Activated naive CD8-positive, alpha-beta T cell (primary cell): ENCODE data around the gene ZNF165.

Experiments used
- H3K27ac Mint-ChIP-seq: one replicate; pipeline ENCODE4 v1.8.0; 2021; ENCODE audit warnings: mixed read lengths
- H3K27me3 Mint-ChIP-seq: one replicate; pipeline ENCODE4 v1.8.0; 2021; ENCODE audit warnings: mixed read lengths
- H3K36me3 Mint-ChIP-seq: one replicate; pipeline ENCODE4 v1.8.0; 2021; ENCODE audit warnings: mixed read lengths
- H3K4me1 Mint-ChIP-seq: one replicate; pipeline ENCODE4 v1.8.0; 2021; ENCODE audit warnings: low read depth, mixed read lengths
- H3K4me3 Mint-ChIP-seq: one replicate; pipeline ENCODE4 v1.8.0; 2021; ENCODE audit warnings: mild to moderate bottlenecking, mixed read lengths
- H3K9me3 Mint-ChIP-seq: one replicate; pipeline ENCODE4 v1.8.0; 2021; ENCODE audit warnings: low read depth, mixed read lengths

The ZNF165 gene

DNA sequence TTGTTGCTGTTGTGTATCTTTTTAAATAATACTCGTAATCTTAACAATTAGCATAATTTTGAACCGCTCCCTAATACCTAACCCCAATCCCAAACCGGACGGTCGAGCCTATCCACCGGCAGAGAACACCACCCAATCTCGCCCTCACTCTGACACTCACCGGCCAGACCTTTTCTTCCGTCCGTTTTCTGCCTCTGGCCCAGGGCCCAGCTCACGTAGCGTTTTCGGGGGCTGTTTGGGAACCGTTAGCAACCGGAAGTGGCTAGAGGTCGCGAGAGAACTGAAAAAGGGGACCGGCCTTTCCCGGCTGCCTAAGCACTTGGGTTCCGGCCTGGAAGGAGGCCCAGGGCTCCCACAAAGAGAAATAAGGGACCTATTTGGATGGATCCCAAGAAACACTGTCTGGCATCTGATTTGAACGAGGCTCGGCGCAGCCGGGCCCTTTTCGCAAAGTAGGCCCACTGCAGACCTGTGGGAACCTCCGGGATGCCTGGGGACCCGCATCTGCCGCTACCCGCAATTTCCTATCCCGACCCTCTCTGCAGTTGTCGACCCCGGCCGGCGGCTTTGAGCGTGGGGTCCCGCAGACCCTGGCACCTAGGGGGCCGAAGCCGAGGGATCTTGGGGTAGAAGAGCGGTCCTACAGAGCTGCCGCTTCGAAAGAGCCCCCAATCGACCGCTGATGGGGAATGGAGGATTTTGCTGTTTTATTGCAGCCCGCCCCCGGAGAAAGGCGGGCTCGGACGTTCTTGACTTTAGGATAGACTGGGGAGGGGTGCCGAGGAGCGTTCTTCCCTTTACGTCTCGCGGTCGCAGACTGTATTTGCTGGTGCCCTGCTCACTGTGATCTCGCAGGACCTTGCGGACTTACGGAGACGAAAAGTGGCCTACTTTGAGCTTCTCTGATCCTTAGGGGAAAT, 56.5 kb downstream of the ZNF165 start:
- Mint-ChIP-seq H3K36me3 (no peaks in the 10 kb centered on the region), H3K4me3 (peak overlapping the region; percentile 98), H3K4me1 (peaks cover 78% of the 10 kb centered on the region), H3K27ac (peak overlapping the region; percentile 98), H3K27me3 (no peaks in the 10 kb centered on the region), H3K9me3 (no peaks in the 10 kb centered on the region)

- Mint-ChIP-seq H3K4me3 (peak overlapping the region; percentile 98), H3K27me3 (no peaks in the 10 kb centered on the region), H3K36me3 (no peaks in the 10 kb centered on the region), H3K4me1 (peaks cover 80% of the 10 kb centered on the region), H3K9me3 (no peaks in the 10 kb centered on the region), H3K27ac (peak overlapping the region; percentile 98)
Observed at GRCh38 chr6:28137505-28137981, 57.2 kb downstream of the ZNF165 start.
